DMS53 (cell line): ENCODE data around the gene EFHD2.

Source experiments
- DNase-seq: peaks from one replicate; lab custom pipeline; 2025; lab: John Stamatoyannopoulos, UW

Gene EFHD2

DNA sequence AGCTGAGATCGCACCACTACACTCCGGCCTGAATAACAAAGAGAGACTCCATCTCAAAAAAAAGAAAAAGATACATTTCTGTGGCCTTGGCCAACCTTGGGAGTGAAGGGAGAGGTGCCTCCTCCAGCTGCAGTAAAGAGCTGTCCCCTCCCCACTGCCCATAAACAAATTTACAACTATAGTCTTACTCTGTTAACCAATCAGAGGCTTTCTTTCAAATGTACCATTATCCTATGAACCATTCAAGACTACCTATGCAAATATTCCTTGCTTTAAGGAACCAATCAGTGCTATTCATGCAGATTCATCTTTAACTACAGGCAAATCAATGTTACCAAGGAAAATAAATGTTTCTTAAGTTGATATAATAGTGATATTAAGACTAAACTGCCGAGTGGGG, 67.2 kb downstream of the EFHD2 start:
- DNase-seq: no peak

DNA sequence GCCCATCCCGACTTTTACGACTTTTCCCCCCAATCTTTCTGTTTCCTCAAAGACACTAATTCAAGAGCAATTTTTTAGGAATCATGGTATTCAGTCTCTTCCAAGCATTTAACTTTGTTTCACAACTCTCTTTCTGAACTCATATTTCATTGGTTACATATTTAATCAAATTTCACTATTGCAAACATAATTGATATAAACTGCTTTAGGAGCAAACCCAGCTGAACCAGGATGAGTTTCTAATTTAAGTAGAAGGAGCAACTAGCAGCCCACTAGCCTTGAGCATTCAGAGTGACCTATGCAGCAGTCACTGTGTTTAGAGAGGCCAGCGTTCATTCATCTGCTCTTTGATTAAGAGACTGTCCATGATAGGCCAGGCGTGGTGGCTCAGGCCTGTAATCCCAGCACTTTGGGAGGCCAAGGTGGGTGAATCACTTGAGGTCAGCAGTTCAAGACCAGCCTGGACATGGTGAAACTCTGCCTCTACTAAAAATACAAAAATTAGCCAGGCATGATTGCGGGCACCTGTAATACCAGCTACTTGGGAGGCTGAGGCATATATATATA, 68.0 kb downstream of the EFHD2 start:
- no peak for DNase-seq
